Body of pancreas (tissue), 4 donors: ENCODE results near the gene PTH2R.

Experiments used
- POLR2A ChIP-seq, 3 donors: fragments of 450-650 bp; IDR thresholded peaks; one replicate each; pipeline ENCODE4 v1.6.1; 2016; ENCODE audit warnings: antibody characterized with exemption in 3 of 3, mild to moderate bottlenecking in 2 of 3
- TF ChIP-seq, protein P1 (sequence below), 7 experiments: fragments of 450-650 bp in 4 of 7; fragments of 200-600 bp in 3 of 7; sonication (generic) in 3 of 7; IDR thresholded peaks; one replicate each; pipeline ENCODE4 v1.5.1; 2016 to 2019; ENCODE audit warnings: antibody characterized with exemption in 7 of 7

- TF ChIP-seq, protein P1, sequence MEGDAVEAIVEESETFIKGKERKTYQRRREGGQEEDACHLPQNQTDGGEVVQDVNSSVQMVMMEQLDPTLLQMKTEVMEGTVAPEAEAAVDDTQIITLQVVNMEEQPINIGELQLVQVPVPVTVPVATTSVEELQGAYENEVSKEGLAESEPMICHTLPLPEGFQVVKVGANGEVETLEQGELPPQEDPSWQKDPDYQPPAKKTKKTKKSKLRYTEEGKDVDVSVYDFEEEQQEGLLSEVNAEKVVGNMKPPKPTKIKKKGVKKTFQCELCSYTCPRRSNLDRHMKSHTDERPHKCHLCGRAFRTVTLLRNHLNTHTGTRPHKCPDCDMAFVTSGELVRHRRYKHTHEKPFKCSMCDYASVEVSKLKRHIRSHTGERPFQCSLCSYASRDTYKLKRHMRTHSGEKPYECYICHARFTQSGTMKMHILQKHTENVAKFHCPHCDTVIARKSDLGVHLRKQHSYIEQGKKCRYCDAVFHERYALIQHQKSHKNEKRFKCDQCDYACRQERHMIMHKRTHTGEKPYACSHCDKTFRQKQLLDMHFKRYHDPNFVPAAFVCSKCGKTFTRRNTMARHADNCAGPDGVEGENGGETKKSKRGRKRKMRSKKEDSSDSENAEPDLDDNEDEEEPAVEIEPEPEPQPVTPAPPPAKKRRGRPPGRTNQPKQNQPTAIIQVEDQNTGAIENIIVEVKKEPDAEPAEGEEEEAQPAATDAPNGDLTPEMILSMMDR (IDR thresholded peaks at IDR 0.05), result no peak
- TF ChIP-seq POLR2A (IDR thresholded peaks at IDR 0.05), result peak in 1 of 3 donors; percentile 13
Measured at GRCh38 chr2:208467564-208467963, 61.0 kb downstream of the PTH2R start.
